Hepatocyte (in vitro differentiated cells): ENCODE data around the gene MEF2C. TPM values are rescaled to one million over a fixed set of nuclear protein-coding genes. Genes with fewer than 3 reads are reported as not detected.

ENCODE experiments used
- DNase-seq: peaks from one replicate; pipeline ENCODE4 v3.0.0-alpha.2; 2016; ENCODE audit warnings: low spot score
- H2AFZ ChIP-seq: fragments of 200-600 bp; sonication (generic); 2 replicates; pipeline ENCODE4 v1.6.0; 2016; ENCODE audit warnings: antibody characterized with exemption, mild to moderate bottlenecking
- H3K27ac ChIP-seq: fragments of 200-600 bp; sonication (generic); 2 replicates; pipeline ENCODE4 v1.5.1; 2016; ENCODE audit warnings: mild to moderate bottlenecking
- H3K27me3 ChIP-seq: fragments of 200-600 bp; sonication (generic); 2 replicates; pipeline ENCODE4 v1.6.1; 2016
- H3K36me3 ChIP-seq: fragments of 200-600 bp; sonication (generic); replicated peaks from 2 replicates; pipeline ENCODE4 v1.5.1; 2016; ENCODE audit warnings: low read depth; ENCODE audit not compliant: insufficient read depth
- H3K4me1 ChIP-seq: fragments of 200-600 bp; sonication (generic); 2 replicates; pipeline ENCODE4 v1.5.1; 2016; ENCODE audit warnings: mild to moderate bottlenecking, moderate library complexity; ENCODE audit not compliant: insufficient read depth
- H3K4me2 ChIP-seq: fragments of 200-600 bp; sonication (generic); 2 replicates; pipeline ENCODE4 v1.6.0; 2016
- H3K4me3 ChIP-seq: fragments of 200-600 bp; sonication (generic); 2 replicates; pipeline ENCODE4 v1.5.1; 2016; ENCODE audit warnings: mild to moderate bottlenecking
- H3K79me2 ChIP-seq: fragments of 200-600 bp; sonication (generic); 2 replicates; pipeline ENCODE4 v1.6.0; 2017; ENCODE audit warnings: mild to moderate bottlenecking
- H3K9me2 ChIP-seq: fragments of 200-600 bp; sonication (generic); replicated peaks from 2 replicates; pipeline ENCODE4 v1.6.0; 2017; ENCODE audit warnings: mild to moderate bottlenecking; ENCODE audit not compliant: insufficient read depth
- H3K9me3 ChIP-seq: fragments of 200-600 bp; sonication (generic); 2 replicates; pipeline ENCODE4 v1.5.1; 2016; ENCODE audit warnings: low read depth, mild to moderate bottlenecking
- H4K20me1 ChIP-seq: fragments of 200-600 bp; sonication (generic); 2 replicates; pipeline ENCODE4 v1.6.0; 2016; ENCODE audit warnings: mild to moderate bottlenecking; ENCODE audit not compliant: insufficient read depth, poor library complexity, severe bottlenecking
- CTCF ChIP-seq: fragments of 200-600 bp; sonication (generic); IDR thresholded peaks from 2 replicates; pipeline ENCODE4 v1.5.1; 2016; ENCODE audit warnings: antibody characterized with exemption, mild to moderate bottlenecking; ENCODE audit not compliant: poor library complexity
- EZH2 ChIP-seq: fragments of 200-600 bp; sonication (generic); IDR thresholded peaks from 2 replicates; pipeline ENCODE4 v1.6.1; 2016; ENCODE audit warnings: antibody characterized with exemption, mild to moderate bottlenecking, borderline replicate concordance
- EZH2phosphoT487 ChIP-seq: fragments of 200-600 bp; sonication (generic); IDR thresholded peaks from one replicate; pipeline ENCODE4 v1.6.1; 2018; ENCODE audit warnings: antibody characterized with exemption, mild to moderate bottlenecking, low read depth, moderate library complexity; ENCODE audit not compliant: unreplicated experiment, severe bottlenecking
- WGBS: methylation state at CpG from one replicate; pipeline ENCODE4 v1.1.6; 2016; ENCODE audit warnings: low lambda C conversion rate; ENCODE audit errors: missing lambda C conversion rate; 5-methylcytosine and 5-hydroxymethylcytosine counted together
- polyA plus RNA-seq: library from polyadenylated mRNA; unstranded; fragments of >200 nt; fragmentation: Nextera tagmentation; extraction: Ambion mirVana; gene quantifications from 2 replicates; pipeline ENCODE4 v1.2.1, GENCODE V29; 2016
- total RNA-seq: library from RNA; depleted of rRNA; stranded (reverse); fragments of >200 nt; gene quantifications from 2 replicates; pipeline ENCODE4 v1.2.3, GENCODE V29; 2014

The MEF2C gene
- total and polyA plus RNA-seq, 2 experiments from 2014 or later, result 5.9 to 14.6 TPM

GRCh38 chr5:88778736-88779135 is 104.2 kb downstream of the MEF2C start:
- no peak for TF ChIP-seq CTCF
- no peak for TF ChIP-seq EZH2phosphoT487
- no peak for TF ChIP-seq EZH2
- Histone ChIP-seq H3K79me2 (no peaks in the 10 kb centered on the region), H2AFZ (no peak overlapping the region), H3K4me2 (no peak overlapping the region), H3K9me3 (no peaks in the 10 kb centered on the region), H3K4me1 (no peaks in the 10 kb centered on the region), H3K4me3 (no peak overlapping the region), H4K20me1 (no peaks in the 10 kb centered on the region), H3K27ac (no peak overlapping the region), H3K27me3 (no peaks in the 10 kb centered on the region), H3K9me2 (no peaks in the 10 kb centered on the region), H3K36me3 (no peaks in the 10 kb centered on the region)
- DNase-seq, result no peak
- 90% methylated on average over 5 of the region's 5 CpGs for WGBS

- no peak for DNase-seq
- no peak overlapping the region for H3K4me3 ChIP-seq
- no peaks in the 10 kb centered on the region for H3K9me3 ChIP-seq
- H3K4me2 ChIP-seq, result no peak overlapping the region
- H3K4me1 ChIP-seq, result no peaks in the 10 kb centered on the region
- H3K9me2 ChIP-seq, result no peaks in the 10 kb centered on the region
- no peak overlapping the region for H2AFZ ChIP-seq
- H3K79me2 ChIP-seq, result no peaks in the 10 kb centered on the region
- no peaks in the 10 kb centered on the region for H4K20me1 ChIP-seq
- H3K27ac ChIP-seq, result no peak overlapping the region
- TF ChIP-seq EZH2 (no peak), CTCF (no peak), EZH2phosphoT487 (no peak)
- no peaks in the 10 kb centered on the region for H3K27me3 ChIP-seq
- WGBS, result 92% methylated on average over 4 of the region's 4 CpGs
- no peaks in the 10 kb centered on the region for H3K36me3 ChIP-seq
Observed at GRCh38 chr5:88776692-88777091, 106.3 kb downstream of the MEF2C start.

GRCh38 chr5:88772831-88773230 is 110.2 kb downstream of the MEF2C start:
- no peaks in the 10 kb centered on the region for H3K4me1 ChIP-seq
- TF ChIP-seq CTCF, result no peak
- TF ChIP-seq EZH2, result no peak
- no peak for TF ChIP-seq EZH2phosphoT487
- no peak for DNase-seq
- no peaks in the 10 kb centered on the region for H4K20me1 ChIP-seq
- no peak overlapping the region for H3K4me3 ChIP-seq
- H3K4me2 ChIP-seq, result no peak overlapping the region
- no peaks in the 10 kb centered on the region for H3K9me2 ChIP-seq
- H2AFZ ChIP-seq, result no peak overlapping the region
- H3K27me3 ChIP-seq, result no peaks in the 10 kb centered on the region
- H3K36me3 ChIP-seq, result no peaks in the 10 kb centered on the region
- H3K9me3 ChIP-seq, result no peaks in the 10 kb centered on the region
- no peaks in the 10 kb centered on the region for H3K79me2 ChIP-seq
- 79% methylated on average over 5 of the region's 5 CpGs for WGBS
- H3K27ac ChIP-seq, result no peak overlapping the region

- TF ChIP-seq EZH2phosphoT487 (no peak), CTCF (no peak), EZH2 (no peak)
- no peak overlapping the region for H2AFZ ChIP-seq
Observed at GRCh38 chr5:88772047-88772446, 110.9 kb downstream of the MEF2C start.

More at GRCh38 chr5:88772047-88772446, 110.9 kb downstream of the MEF2C start:
- Histone ChIP-seq H3K9me3 (no peaks in the 10 kb centered on the region), H3K4me3 (no peak overlapping the region), H3K4me2 (no peak overlapping the region), H3K79me2 (no peaks in the 10 kb centered on the region), H3K4me1 (no peaks in the 10 kb centered on the region), H3K27ac (no peak overlapping the region), H4K20me1 (no peaks in the 10 kb centered on the region), H3K27me3 (no peaks in the 10 kb centered on the region), H3K9me2 (no peaks in the 10 kb centered on the region), H3K36me3 (no peaks in the 10 kb centered on the region)
- no peak for DNase-seq
- WGBS, result 89% methylated on average over 3 of the region's 3 CpGs
